HAP-1 (cell line): ENCODE results near the gene APOBEC3H.
"Not testable (repeated sequence)": the region's sequence is repeated elsewhere in the genome, so short reads cannot be mapped to it uniquely, and the experiment has no call there.

Source experiments
- DNase-seq, 2 experiments: peaks; one replicate each; pipeline ENCODE4 v3.0.0-alpha.2; 2016 to 2020; ENCODE audit warnings: low spot score in 2 of 2
- H3K27me3 ChIP-seq: fragments of 250-450 bp; sonication (Bioruptor Pico); 2 replicates; pipeline ENCODE4 v1.5.1; 2020; ENCODE audit warnings: low read depth, mild to moderate bottlenecking, moderate library complexity
- H3K36me3 ChIP-seq: fragments of 250-450 bp; sonication (Bioruptor Pico); replicated peaks from 2 replicates; pipeline ENCODE4 v1.5.1; 2020; ENCODE audit warnings: mild to moderate bottlenecking
- H3K4me1 ChIP-seq: fragments of 250-450 bp; sonication (Bioruptor Pico); 2 replicates; pipeline ENCODE4 v1.5.1; 2020; ENCODE audit warnings: mild to moderate bottlenecking
- H3K4me3 ChIP-seq: fragments of 250-450 bp; sonication (Bioruptor Pico); 2 replicates; pipeline ENCODE4 v1.5.1; 2020; ENCODE audit warnings: mild to moderate bottlenecking, moderate library complexity
- H3K9me3 ChIP-seq: fragments of 250-450 bp; sonication (Bioruptor Pico); 2 replicates; pipeline ENCODE4 v1.5.1; 2020; ENCODE audit warnings: mild to moderate bottlenecking, moderate library complexity
- in situ Hi-C: fragments of 300-500 bp; cut with MboI; formaldehyde crosslinking; loops from 3 replicates; pipeline ENCODE4 v1.14.3; 2020; ENCODE audit warnings: low sequenced_read_pairs, inconsistent platforms, mixed read lengths

APOBEC3H gene

GRCh38 chr22:39097098-39098020 is at the start of gene APOBEC3H:
Gene APOBEC3H (plus strand): TSS chr22:39097244. CDS start chr22:39100279, 3,035 bp downstream.
- in situ Hi-C loops: no loop called here
- H3K9me3 ChIP-seq: no peaks in the 10 kb centered on the region
- no peaks in the 10 kb centered on the region for H3K27me3 ChIP-seq
- DNase-seq: peak; percentile 54 to 75
- no peak within 1 kb of the TSS for H3K4me3 ChIP-seq
- H3K4me1 ChIP-seq: peaks cover 4% of the 10 kb centered on the region
- no peaks in the 10 kb centered on the region for H3K36me3 ChIP-seq

GRCh38 chr22:39049486-39049885 is 47.6 kb upstream of the APOBEC3H start:
- H3K36me3 ChIP-seq, H3K4me3 ChIP-seq, H3K27me3 ChIP-seq, DNase-seq, in situ Hi-C loops, H3K9me3 ChIP-seq, H3K4me1 ChIP-seq: not testable (repeated sequence)

- H3K9me3 ChIP-seq, DNase-seq, in situ Hi-C loops, H3K27me3 ChIP-seq, H3K4me3 ChIP-seq, H3K4me1 ChIP-seq, H3K36me3 ChIP-seq: not testable (repeated sequence)
Observed at GRCh38 chr22:39051844-39052495, 45.1 kb upstream of the APOBEC3H start.

- Histone ChIP-seq H3K27me3 (no peaks in the 10 kb centered on the region), H3K36me3 (no peaks in the 10 kb centered on the region), H3K9me3 (peaks cover 4% of the 10 kb centered on the region; the same call in 1 of the 2 replicates), H3K4me1 (no peaks in the 10 kb centered on the region), H3K4me3 (no peak overlapping the region)
- no peak for DNase-seq
- in situ Hi-C loops: no loop called here
Observed at GRCh38 chr22:39055658-39056057, 41.4 kb upstream of the APOBEC3H start.

- H3K4me1 ChIP-seq: peaks cover 13% of the 10 kb centered on the region
- H3K4me3 ChIP-seq, DNase-seq, H3K36me3 ChIP-seq, H3K9me3 ChIP-seq, in situ Hi-C loops, H3K27me3 ChIP-seq: not testable (repeated sequence)
Observed at GRCh38 chr22:39061290-39061689, 35.8 kb upstream of the APOBEC3H start.

GRCh38 chr22:39061951-39062350 is 35.1 kb upstream of the APOBEC3H start:
- peaks cover 20% of the 10 kb centered on the region for H3K4me1 ChIP-seq
- H3K36me3 ChIP-seq, H3K9me3 ChIP-seq, H3K27me3 ChIP-seq, in situ Hi-C loops, DNase-seq, H3K4me3 ChIP-seq: not testable (repeated sequence)

GRCh38 chr22:39063904-39064303 is 33.1 kb upstream of the APOBEC3H start:
- H3K4me1 ChIP-seq: peaks cover 37% of the 10 kb centered on the region
- H3K36me3 ChIP-seq, DNase-seq, in situ Hi-C loops, H3K4me3 ChIP-seq, H3K9me3 ChIP-seq, H3K27me3 ChIP-seq: not testable (repeated sequence)

GRCh38 chr22:39066442-39067276 is 30.4 kb upstream of the APOBEC3H start:
- H3K4me1 ChIP-seq: peaks cover 37% of the 10 kb centered on the region
- H3K9me3 ChIP-seq, DNase-seq, H3K36me3 ChIP-seq, H3K4me3 ChIP-seq, H3K27me3 ChIP-seq, in situ Hi-C loops: not testable (repeated sequence)

- DNase-seq: peak; percentile 51 to 64
- Histone ChIP-seq H3K9me3 (no peaks in the 10 kb centered on the region), H3K4me3 (no peak overlapping the region), H3K27me3 (no peaks in the 10 kb centered on the region), H3K4me1 (peaks cover 40% of the 10 kb centered on the region), H3K36me3 (no peaks in the 10 kb centered on the region)
- in situ Hi-C loops: no loop called here
Observed at GRCh38 chr22:39068033-39068785, 28.8 kb upstream of the APOBEC3H start.

- H3K4me1 ChIP-seq: peaks cover 43% of the 10 kb centered on the region
- in situ Hi-C loops: no loop called here
- DNase-seq: no peak
Observed at GRCh38 chr22:39070186-39070585, 26.9 kb upstream of the APOBEC3H start.

GRCh38 chr22:39072581-39072981 is 24.5 kb upstream of the APOBEC3H start:
- H3K4me1 ChIP-seq: peaks cover 32% of the 10 kb centered on the region
- H3K4me3 ChIP-seq, H3K27me3 ChIP-seq, in situ Hi-C loops, H3K9me3 ChIP-seq, H3K36me3 ChIP-seq: not testable (repeated sequence)
- DNase-seq: peak in 1 of 2 experiments; percentile 25

More at GRCh38 chr22:39070186-39070585, 26.9 kb upstream of the APOBEC3H start:
- no peaks in the 10 kb centered on the region for H3K36me3 ChIP-seq
- H3K4me3 ChIP-seq: no peak overlapping the region
- no peaks in the 10 kb centered on the region for H3K27me3 ChIP-seq
- H3K9me3 ChIP-seq: no peaks in the 10 kb centered on the region

- in situ Hi-C loops: no loop called here
- DNase-seq: peak; percentile 60 to 96
- H3K36me3 ChIP-seq: no peaks in the 10 kb centered on the region
Observed at GRCh38 chr22:39073981-39074380, 23.1 kb upstream of the APOBEC3H start.

More at GRCh38 chr22:39073981-39074380, 23.1 kb upstream of the APOBEC3H start:
- Histone ChIP-seq H3K9me3 (no peaks in the 10 kb centered on the region), H3K27me3 (no peaks in the 10 kb centered on the region), H3K4me3 (no peak overlapping the region), H3K4me1 (peaks cover 20% of the 10 kb centered on the region)
